Endothelial cell of umbilical vein (primary cell): Measurements from ENCODE around the gene CACNA1B.

Experiments used
- GATA2 ChIP-seq: IDR thresholded peaks from 2 replicates; pipeline ENCODE4 v1.7.0; 2011; ENCODE audit warnings: low read depth, mild to moderate bottlenecking, moderate library complexity, mixed read lengths, low read length; ENCODE audit not compliant: insufficient read length, insufficient read depth
- POLR2A ChIP-seq: IDR thresholded peaks from 2 replicates; pipeline ENCODE4 v1.6.1; 2012; ENCODE audit warnings: low read depth, mild to moderate bottlenecking, control low read depth, low read length

DNA sequence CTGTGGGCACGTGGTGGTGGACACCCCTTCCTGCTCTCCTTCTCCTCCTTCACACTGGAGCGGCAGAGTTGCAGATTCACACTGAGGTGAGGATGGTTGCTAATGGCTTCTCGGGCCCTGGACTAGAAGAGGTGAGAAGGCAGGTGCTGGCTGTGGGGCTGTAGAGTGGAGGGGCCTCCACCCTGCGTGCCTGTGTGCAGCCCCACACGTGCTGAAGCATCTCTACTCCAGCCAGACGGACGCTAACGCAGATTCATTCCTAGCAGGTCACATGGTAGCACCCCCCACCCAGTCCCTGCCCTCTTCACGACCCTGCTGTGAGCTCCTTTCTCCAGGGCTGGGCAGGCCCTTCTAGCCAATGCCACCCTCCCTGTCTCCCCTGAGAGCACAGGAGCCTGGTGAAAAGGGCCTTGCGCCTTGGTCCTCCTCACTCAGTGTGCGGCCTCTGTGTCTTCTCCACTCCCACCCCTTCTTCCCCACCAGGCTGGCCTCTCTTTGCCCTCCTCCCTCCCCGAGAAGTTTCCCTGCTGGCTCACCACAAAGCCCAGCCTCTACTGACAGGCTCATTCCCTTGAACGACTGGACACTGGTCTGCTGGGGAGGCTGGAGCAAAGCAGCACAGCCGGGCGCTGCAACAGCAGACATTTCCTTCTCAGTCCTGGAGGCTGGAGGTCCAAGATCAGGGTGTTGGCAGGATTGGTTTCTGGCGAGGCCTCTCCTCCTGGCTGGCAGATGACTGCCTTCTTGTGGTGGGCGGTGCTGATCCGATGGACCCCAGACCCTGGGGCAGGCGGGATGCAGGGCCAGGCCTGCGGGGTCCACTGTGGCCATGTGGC is 14.2 kb downstream of the CACNA1B start:
- TF ChIP-seq GATA2 (no peak), POLR2A (no peak)
